ENCODE measurements around the gene PLS1. TPM values are rescaled to one million over a fixed set of nuclear protein-coding genes. Genes with fewer than 3 reads are reported as not detected.
A peak's percentile ranks its signal among the peaks of the same experiment; 100 is the strongest.

The PLS1 gene
- total RNA-seq, 1 donor from 2014 or later, result 22.5 TPM

DNA sequence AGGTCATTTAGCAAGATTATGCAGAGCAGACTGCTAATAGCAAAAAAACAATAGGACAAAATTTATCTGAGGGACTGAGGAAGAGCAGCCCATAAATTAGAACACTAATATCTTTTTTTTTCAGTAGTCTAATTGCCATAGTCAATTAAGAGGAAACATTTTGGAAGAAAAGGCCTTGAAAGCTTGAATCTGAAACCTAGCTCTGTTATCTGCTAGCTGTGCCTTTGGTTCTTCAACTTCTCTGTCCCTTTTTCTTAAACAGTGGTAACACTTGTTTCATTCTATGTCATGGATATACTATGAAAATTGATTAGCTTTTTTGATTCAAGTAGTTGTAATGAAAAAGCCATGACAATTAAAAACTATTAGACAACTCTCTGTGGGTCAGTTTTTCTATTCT lies 19.4 kb upstream of the PLS1 start:
- peaks cover 4% of the 10 kb centered on the region for H3K36me3 Mint-ChIP-seq

DNA sequence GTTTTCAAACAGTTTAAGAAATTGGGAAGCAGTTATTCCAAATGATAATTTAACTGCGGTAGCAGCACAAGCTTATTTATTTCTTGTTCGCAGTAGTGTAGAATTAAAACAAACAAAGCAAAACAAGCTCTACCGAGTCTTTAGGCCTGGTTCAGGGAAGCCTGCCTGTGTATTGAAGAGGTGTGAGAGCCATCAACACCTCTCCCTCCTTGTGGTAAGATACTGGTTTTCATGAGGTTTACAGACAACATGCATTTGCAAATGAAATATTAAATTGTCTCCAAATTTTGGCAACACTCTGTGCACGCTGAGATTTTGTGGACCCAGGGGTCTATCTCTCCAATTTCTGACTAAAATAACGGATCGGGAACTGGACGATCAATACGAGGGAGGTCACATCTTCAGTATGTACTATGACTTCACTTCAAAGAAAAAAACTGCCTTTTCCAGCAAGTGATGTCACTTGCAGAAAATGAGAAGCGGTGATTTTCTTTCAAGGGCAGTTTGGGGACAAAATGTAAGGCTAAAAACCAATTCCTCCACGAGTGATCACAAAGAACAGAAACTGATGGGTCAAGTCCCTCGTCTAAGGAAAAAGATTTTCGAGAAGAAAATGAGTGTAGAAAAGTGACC lies 18.4 kb upstream of the PLS1 start:
- no peaks in the 10 kb centered on the region for H4K20me1 ChIP-seq (ENCODE audit: low read depth)
- H3K79me2 ChIP-seq (ENCODE audit: low read depth), result peaks cover 39% of the 10 kb centered on the region
- H3K27me3 Mint-ChIP-seq (ENCODE audit: insufficient read depth, low read depth), result no peaks in the 10 kb centered on the region
- TF ChIP-seq, protein P1, sequence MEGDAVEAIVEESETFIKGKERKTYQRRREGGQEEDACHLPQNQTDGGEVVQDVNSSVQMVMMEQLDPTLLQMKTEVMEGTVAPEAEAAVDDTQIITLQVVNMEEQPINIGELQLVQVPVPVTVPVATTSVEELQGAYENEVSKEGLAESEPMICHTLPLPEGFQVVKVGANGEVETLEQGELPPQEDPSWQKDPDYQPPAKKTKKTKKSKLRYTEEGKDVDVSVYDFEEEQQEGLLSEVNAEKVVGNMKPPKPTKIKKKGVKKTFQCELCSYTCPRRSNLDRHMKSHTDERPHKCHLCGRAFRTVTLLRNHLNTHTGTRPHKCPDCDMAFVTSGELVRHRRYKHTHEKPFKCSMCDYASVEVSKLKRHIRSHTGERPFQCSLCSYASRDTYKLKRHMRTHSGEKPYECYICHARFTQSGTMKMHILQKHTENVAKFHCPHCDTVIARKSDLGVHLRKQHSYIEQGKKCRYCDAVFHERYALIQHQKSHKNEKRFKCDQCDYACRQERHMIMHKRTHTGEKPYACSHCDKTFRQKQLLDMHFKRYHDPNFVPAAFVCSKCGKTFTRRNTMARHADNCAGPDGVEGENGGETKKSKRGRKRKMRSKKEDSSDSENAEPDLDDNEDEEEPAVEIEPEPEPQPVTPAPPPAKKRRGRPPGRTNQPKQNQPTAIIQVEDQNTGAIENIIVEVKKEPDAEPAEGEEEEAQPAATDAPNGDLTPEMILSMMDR (IDR thresholded peaks at IDR 0.05), result no peak
- TF ChIP-seq EZH2phosphoT487 (IDR thresholded peaks at IDR 0.05) (no peak), EZH2 (IDR thresholded peaks at IDR 0.05) (no peak)
- H3K36me3 Mint-ChIP-seq, result peaks cover 1% of the 10 kb centered on the region
- H3K9ac ChIP-seq, result peak overlapping the region; percentile 54
- H3K27ac Mint-ChIP-seq, result peak overlapping the region; percentile 95
- H3K4me3 Mint-ChIP-seq, result peak overlapping the region; percentile 98
- no peak overlapping the region for H3K27ac ChIP-seq
- DNase-seq (ENCODE audit: low spot score), result no peak
- H3K27me3 ChIP-seq, result peaks cover 6% of the 10 kb centered on the region
- H3K9me3 Mint-ChIP-seq, result no peaks in the 10 kb centered on the region
- H3F3A ChIP-seq (ENCODE audit: low read depth), result peaks cover 8% of the 10 kb centered on the region
- H3K9me3 ChIP-seq (ENCODE audit: low read depth), result no peaks in the 10 kb centered on the region
- H3K4me1 Mint-ChIP-seq, result peaks cover 20% of the 10 kb centered on the region
- H3K4me2 ChIP-seq, result peak overlapping the region; percentile 97
- peak overlapping the region; percentile 85 for H3K4me3 ChIP-seq
- H2AFZ ChIP-seq (replicated peaks), result peak overlapping the region; percentile 83
- H3K36me3 ChIP-seq, result no peaks in the 10 kb centered on the region
- no peaks in the 10 kb centered on the region for H3K4me1 ChIP-seq

More for the DNA sequence above, 19.4 kb upstream of the PLS1 start:
- peaks cover 6% of the 10 kb centered on the region for H3K27me3 ChIP-seq
- H3K9me3 Mint-ChIP-seq, result no peaks in the 10 kb centered on the region
- H3K4me1 ChIP-seq, result no peaks in the 10 kb centered on the region
- H3K9me3 ChIP-seq (ENCODE audit: low read depth), result no peaks in the 10 kb centered on the region
- no peak overlapping the region for H3K27ac ChIP-seq
- H3K4me3 Mint-ChIP-seq, result peak overlapping the region; percentile 98
- no peak overlapping the region for H3K9ac ChIP-seq
- no peaks in the 10 kb centered on the region for H3K36me3 ChIP-seq
- no peaks in the 10 kb centered on the region for H3K27me3 Mint-ChIP-seq (ENCODE audit: insufficient read depth, low read depth)
- no peak overlapping the region for H2AFZ ChIP-seq (replicated peaks)
- peak overlapping the region; percentile 85 for H3K4me3 ChIP-seq
- H3K79me2 ChIP-seq (ENCODE audit: low read depth), result peaks cover 41% of the 10 kb centered on the region
- H3K4me1 Mint-ChIP-seq, result peaks cover 20% of the 10 kb centered on the region
- H3K4me2 ChIP-seq, result peak overlapping the region; percentile 97
- peaks cover 8% of the 10 kb centered on the region for H3F3A ChIP-seq (ENCODE audit: low read depth)
- TF ChIP-seq EZH2 (IDR thresholded peaks at IDR 0.05) (no peak), EZH2phosphoT487 (IDR thresholded peaks at IDR 0.05) (no peak)
- TF ChIP-seq, protein P1 (IDR thresholded peaks at IDR 0.05), result no peak
- no peaks in the 10 kb centered on the region for H4K20me1 ChIP-seq (ENCODE audit: low read depth)
- DNase-seq (ENCODE audit: low spot score), result no peak
- H3K27ac Mint-ChIP-seq, result no peak overlapping the region

DNA sequence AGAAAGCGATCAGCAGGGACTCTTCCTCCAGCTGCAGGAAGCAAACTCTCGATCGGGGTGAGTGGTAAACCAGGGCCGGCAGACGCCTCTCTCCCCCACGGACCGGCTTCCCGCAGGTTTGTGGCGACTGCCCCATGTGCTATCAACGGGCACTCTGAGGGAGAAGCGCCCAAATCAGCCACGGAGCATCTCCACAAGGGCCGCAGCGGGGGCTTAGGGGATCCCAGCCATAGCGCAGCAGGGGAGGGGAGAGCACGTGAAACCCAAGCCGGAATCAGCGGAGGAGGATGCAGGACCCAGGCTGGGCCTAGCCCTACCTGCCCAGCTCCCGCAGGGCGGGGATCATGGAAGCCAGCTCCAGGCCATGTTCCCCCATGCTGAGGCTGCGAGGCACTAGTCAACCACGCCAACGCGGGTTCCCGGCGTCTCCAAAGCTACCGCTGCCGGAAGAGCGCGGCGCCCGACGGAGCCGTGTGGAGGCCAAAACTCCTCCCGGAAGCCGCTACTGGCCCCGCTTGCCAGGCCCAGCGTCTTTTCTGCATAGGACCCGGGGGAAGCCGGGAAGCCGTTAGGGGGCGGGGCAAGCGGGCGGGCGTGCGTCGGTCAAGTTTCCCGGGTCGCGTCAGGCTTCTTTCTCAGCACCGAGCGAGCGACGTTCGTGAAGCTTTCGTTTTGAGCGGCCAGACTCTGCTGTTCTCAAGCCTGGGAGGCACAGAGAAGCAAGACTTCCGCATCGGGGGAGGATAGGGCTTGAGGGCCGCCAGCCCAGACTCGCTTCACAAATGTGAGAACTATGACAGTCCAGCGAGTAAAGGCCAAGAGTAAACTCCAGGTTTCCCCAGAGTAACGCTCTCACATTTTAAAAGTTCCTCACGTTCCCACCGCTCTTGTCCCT lies 17.6 kb upstream of the PLS1 start, which contains the start of gene ATR:
Gene ATR, minus strand, starts transcription at position 405 of the 895 bp plus-strand sequence. Its CDS starts 29 bp downstream, at position 376.
- DNase-seq (ENCODE audit: low spot score), result peak; percentile 95
- Histone ChIP-seq H3K27ac (no peak within 1 kb of the TSS), H3K9ac (peak within 1 kb of the TSS; percentile 54), H4K20me1 (ENCODE audit: low read depth) (no peaks in the 10 kb centered on the region), H3K4me2 (peak within 1 kb of the TSS; percentile 97), H3K36me3 (no peaks in the 10 kb centered on the region), H3K9me3 (ENCODE audit: low read depth) (no peaks in the 10 kb centered on the region), H3F3A (ENCODE audit: low read depth) (peaks cover 8% of the 10 kb centered on the region), H3K27me3 (peaks cover 6% of the 10 kb centered on the region), H3K4me3 (peak within 1 kb of the TSS; percentile 85), H2AFZ (replicated peaks) (peak within 1 kb of the TSS; percentile 83), H3K79me2 (ENCODE audit: low read depth) (peaks cover 33% of the 10 kb centered on the region), H3K4me1 (no peaks in the 10 kb centered on the region)
- Mint-ChIP-seq H3K4me3 (peak within 1 kb of the TSS; percentile 98), H3K27ac (peak within 1 kb of the TSS; percentile 95), H3K36me3 (no peaks in the 10 kb centered on the region), H3K4me1 (peaks cover 20% of the 10 kb centered on the region), H3K9me3 (no peaks in the 10 kb centered on the region), H3K27me3 (ENCODE audit: insufficient read depth, low read depth) (no peaks in the 10 kb centered on the region)
- TF ChIP-seq EZH2 (IDR thresholded peaks at IDR 0.05) (no peak), EZH2phosphoT487 (IDR thresholded peaks at IDR 0.05) (no peak)
- TF ChIP-seq, protein P1 (IDR thresholded peaks at IDR 0.05), result no peak

Measured in neural progenitor cell (in vitro differentiated cells).